Forelimb muscle (tissue), 1 donor: ENCODE results near the gene LHPP. TPM values are rescaled to one million over a fixed set of nuclear protein-coding genes. Genes with fewer than 3 reads are reported as not detected.

ENCODE experiments used
- DNase-seq: peaks from one replicate; pipeline ENCODE4 v3.0.0-alpha.2; 2013; ENCODE audit warnings: low read depth
- polyA plus RNA-seq: library from polyadenylated mRNA; unstranded; fragments of 120-200 nt; gene quantifications from one replicate; pipeline ENCODE4 v1.2.1, GENCODE V29; 2013; ENCODE audit not compliant: insufficient read length

The LHPP gene
- polyA plus RNA-seq, 1 donor, result 6.9 TPM

- no peak for DNase-seq
These were observed 179.9 kb downstream of the LHPP start for GRCh38 chr10:124641282-124642087.

GRCh38 chr10:124642088-124642710 lies 180.6 kb downstream of the LHPP start:
- no peak for DNase-seq

- DNase-seq, result no peak
These were observed 181.8 kb downstream of the LHPP start for GRCh38 chr10:124643330-124644009.

- no peak for DNase-seq
These were observed 182.6 kb downstream of the LHPP start for GRCh38 chr10:124644236-124644635.

- no peak for DNase-seq
These were observed 183.3 kb downstream of the LHPP start for GRCh38 chr10:124644771-124645415.

GRCh38 chr10:124645467-124646095 lies 184.0 kb downstream of the LHPP start:
- DNase-seq, result no peak

- no peak for DNase-seq
These were observed 185.1 kb downstream of the LHPP start for GRCh38 chr10:124646483-124647352.

- no peak for DNase-seq
These were observed 186.0 kb downstream of the LHPP start for GRCh38 chr10:124647421-124648130.

- no peak for DNase-seq
These were observed 186.5 kb downstream of the LHPP start for GRCh38 chr10:124648131-124648475.

GRCh38 chr10:124648738-124649137 lies 187.1 kb downstream of the LHPP start:
- DNase-seq, result peak; percentile 82

GRCh38 chr10:124649214-124649613 lies 187.6 kb downstream of the LHPP start:
- no peak for DNase-seq

GRCh38 chr10:124650263-124650662 lies 188.6 kb downstream of the LHPP start:
- no peak for DNase-seq

GRCh38 chr10:124650820-124651401 lies 189.3 kb downstream of the LHPP start:
- no peak for DNase-seq

- no peak for DNase-seq
These were observed 189.8 kb downstream of the LHPP start for GRCh38 chr10:124651402-124651891.

GRCh38 chr10:124652200-124652599 lies 190.6 kb downstream of the LHPP start:
- DNase-seq, result no peak

GRCh38 chr10:124652701-124653100 lies 191.1 kb downstream of the LHPP start:
- DNase-seq, result no peak

- DNase-seq, result no peak
These were observed 191.7 kb downstream of the LHPP start for GRCh38 chr10:124653311-124653710.

GRCh38 chr10:124653811-124654651 lies 192.4 kb downstream of the LHPP start:
- DNase-seq, result no peak

- DNase-seq, result no peak
These were observed 193.1 kb downstream of the LHPP start for GRCh38 chr10:124654686-124655085.
